ENCODE results near the gene FDX1.

FDX1 gene

DNA sequence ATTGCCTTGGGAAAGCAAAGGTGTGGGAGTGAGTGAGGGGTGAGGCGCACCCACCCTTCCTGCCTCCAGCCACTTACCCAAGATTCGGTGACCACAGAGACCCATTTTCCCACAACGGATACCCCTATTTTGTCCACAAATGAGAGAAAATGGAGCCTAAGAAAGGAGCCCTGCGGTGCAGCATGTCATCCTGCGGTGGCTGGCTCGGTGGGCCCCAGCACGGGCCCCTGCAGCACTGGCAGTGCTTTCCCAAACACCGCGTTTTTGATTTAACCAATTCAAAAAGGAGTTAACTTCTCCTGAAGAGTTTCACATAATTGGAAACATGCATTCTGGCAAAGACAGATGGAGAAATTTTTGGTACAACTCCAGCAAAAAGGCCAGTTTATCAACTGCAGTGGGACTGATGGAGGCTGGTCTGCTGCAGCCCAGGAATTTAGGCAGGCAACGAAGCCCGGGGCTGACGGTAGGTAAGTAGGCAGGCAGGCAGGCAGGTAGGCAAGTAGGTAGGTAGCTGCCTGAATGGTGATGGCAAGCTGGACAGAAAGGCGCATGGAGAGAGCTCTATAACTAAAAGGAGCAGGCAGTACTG, 84.2 kb downstream of the FDX1 start:
- no peak for DNase-seq
